Hematopoietic multipotent progenitor cell treated with erythropoietin and hydrocortisone succinate and interleukin-3 and kit ligand, for 8 days (in vitro differentiated cells): ENCODE results near the gene TEAD4.
"Not testable (repeated sequence)": the region's sequence is repeated elsewhere in the genome, so short reads cannot be mapped to it uniquely, and the experiment has no call there.

ENCODE experiments used
- DNase-seq: peaks from one replicate; pipeline ENCODE4 v3.0.0-alpha.2; 2015

The TEAD4 gene

DNA sequence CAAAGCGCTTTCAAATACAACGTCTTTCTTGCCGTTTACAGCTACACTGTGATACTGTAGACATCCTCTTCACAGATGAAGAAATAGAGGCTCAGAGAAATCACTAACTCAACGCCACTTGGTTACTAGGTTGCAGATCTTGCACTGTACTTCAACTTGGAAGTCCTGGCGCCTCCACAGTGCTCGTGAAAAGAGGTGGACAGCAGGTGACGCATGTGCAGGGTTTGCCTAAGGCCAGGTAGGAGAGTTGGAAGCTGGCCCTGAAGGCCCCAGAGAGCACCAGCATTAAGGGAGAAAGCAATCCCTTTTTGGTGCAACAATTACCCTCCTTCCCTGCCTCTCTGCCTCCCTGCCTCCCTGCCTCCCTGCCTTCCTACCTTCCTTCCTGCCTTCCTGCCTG is 95.2 kb downstream of the TEAD4 start:
- DNase-seq: no peak

DNA sequence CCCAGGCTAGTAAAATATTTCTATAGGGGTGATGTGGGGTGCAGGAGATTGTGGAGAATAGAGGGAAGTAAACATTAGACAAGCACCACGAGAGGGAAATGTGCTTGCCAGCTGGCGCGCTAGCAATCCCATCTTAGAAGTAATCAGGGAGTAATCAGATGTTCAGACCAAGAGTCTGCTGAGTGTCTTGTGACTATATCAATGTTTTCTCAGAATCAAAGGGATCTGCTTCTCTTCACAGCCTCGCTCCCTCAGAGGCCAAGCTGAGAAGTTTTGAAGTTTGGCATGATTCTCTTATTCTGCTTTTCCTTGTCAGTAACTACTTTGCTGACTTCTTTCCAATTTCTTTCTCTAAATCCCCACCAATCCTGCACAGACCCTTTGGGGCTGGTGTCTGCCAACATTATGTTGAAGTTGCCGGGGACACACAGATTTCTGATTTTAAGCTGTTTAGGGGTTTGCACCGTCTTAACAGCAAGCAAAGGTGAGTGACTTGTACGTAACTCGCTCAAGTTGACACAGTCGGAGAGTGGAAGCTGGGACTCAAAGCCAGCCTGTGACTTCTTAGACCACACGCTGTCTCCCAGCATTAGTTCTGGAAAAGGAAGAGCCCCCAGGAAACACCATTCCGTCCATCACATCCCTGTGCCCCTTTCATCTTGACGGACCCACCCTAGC is 96.0 kb downstream of the TEAD4 start:
- DNase-seq: no peak

DNA sequence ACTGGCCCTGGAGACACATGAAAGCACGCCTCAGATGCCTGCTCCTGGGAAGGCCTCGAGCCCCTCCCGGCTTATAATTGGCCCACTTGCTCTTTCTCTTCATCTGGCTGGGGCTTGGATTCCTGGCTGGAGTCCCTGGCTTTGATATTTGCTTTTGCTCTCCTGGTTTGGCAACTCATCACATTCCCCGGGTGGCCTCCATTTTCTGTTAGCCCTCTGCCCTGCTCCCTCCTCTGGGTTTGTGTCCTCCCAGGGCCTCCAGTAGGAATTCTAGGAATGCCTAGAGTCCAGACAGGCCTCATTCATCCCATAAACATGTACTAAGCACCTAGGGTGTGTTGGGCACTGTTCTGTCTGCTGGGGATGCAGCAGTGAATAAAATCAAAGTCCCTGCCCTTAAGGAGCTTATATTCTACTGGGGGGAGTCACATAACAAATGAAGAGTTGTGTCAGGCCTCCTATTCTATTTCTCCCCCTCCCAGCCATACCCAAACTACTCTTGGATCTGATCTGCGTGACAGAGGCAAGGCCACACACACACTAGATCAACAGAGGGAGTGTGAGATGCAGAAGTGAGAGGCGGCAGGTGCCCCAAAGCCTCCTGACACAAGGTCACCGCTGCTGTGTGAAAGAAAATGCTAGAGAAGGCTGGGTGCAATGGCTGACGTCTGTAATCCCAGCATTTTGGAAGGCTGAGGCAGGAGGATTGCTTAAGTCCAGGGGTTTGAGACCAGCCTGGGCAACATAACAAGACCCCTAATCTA is 96.7 kb downstream of the TEAD4 start:
- no peak for DNase-seq

DNA sequence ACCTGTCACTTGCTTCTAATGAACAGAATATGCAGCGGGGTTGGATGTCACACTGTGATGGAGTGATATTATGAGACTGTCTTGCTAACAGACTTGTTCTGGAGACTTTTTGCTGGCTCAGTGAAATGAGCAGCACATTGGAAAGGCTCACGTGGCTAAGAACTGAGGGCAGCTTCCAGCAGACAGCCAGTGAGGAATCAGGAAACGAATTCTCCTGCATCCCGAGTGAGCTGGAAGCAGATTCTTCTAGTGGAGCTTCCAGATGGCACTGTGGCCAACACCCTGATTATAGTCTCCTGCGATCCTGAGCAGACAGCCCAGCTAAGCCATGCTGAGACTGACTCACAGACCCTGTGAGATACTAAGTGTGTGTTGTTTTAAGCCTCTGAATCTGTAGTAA is 101.9 kb downstream of the TEAD4 start:
- DNase-seq: no peak

DNA sequence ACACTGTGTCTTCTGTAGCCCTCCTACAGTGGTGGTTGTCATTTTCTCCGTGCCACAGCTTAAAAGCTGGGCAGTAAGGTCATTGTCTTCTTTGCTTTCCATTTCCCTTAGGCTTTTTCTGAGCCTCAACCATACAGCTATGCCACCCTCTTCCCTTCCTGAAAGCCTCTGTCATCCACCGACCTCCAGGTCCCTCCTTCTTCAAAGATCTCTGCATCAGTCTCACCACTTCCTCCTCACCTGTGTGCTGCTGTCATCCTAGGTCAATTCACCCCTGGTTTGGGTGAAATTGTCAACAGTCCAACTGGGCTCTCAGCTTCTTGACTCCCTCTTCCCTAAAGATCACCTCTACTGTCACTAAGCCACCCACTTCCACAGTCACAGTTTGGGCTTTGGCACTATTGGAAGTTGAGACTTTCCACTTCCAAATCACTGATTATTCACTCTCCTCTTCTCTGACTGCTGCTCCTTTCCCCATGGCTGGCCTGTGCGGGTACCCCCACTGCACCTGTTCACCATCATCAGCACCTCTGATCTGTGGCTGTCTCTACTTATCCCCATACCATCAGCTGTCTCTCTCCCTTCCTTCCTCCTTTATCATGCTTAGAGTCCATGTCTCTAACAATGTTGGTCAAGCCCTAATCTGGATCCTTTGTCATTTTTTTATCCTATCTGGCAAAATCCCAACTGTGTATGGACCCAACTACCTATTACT is 102.5 kb downstream of the TEAD4 start:
- no peak for DNase-seq

DNA sequence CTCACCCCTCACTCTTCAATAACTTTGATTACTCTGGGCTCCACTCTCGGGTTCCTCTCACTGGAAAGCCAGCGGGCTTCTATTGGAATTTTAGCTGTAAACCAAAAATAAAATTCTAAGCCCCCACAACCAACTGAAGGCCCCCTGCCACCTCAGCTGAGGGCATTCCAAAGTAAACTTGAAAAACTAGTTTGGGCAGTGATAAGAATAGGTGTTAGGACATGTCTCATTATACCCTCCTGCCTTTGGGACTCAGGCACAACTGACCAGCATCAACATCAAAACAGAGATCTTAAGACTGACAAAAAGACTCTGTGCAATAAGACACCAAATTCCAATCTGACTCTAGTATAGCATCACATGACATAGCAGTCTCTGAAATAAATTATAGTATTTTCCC is 106.1 kb downstream of the TEAD4 start:
- DNase-seq: no peak

DNA sequence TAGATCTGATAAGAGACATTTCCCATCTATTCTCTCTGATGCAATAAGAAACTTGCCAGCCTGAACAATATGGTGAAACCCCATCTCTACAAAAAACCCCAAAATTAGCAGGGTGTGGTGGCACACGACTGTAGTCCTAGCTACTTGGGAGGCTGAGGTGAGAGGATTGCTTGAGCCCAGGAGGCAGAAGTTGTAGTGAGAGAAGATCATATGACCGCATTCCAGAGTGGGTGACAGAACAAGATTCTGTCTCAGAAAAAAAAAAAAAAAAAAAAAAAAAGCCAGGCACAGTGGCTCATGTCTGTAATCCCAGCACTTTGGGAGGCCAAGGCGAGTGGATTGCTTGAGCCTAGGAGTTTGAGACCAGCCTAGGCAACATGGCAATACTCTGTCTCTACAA is 106.6 kb downstream of the TEAD4 start:
- not testable (repeated sequence) for DNase-seq

DNA sequence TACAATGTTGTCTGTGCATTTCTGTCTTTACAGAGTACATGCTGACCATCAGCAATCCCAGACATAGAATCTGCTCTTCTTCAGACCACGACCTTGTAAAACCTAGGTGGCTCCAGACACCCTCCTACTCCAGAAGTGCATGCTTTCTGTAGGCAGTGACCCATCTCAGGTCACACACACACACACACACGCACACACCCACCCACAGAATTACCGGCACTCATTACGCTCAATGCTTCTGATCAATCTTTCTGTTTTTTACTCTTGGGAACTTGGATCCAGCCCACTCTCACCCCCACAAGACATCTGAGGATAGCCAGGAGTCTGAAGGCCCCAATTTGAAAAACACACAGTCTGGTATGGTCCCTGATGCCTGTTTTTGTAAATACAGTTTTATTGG is 110.5 kb downstream of the TEAD4 start:
- DNase-seq: no peak

DNA sequence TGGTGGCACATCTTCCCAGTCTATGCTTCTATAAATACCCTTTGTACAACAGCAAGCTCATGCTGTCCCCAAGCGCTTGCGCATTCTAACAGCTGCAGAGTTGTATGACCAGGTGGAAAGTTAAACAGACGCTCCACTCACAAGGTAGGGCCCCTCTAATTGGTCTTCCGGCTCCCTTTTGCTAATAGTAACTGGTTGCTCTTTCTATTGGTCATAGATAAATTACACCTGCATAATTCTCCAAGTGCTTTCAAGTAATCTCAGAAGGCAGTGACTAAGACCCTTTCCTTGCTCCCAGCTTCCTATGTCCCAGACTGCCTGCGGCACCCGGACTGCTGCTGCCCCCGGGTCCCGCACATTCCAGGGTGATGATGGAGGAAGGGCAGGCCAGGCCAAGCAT is 111.9 kb downstream of the TEAD4 start:
- DNase-seq: no peak

DNA sequence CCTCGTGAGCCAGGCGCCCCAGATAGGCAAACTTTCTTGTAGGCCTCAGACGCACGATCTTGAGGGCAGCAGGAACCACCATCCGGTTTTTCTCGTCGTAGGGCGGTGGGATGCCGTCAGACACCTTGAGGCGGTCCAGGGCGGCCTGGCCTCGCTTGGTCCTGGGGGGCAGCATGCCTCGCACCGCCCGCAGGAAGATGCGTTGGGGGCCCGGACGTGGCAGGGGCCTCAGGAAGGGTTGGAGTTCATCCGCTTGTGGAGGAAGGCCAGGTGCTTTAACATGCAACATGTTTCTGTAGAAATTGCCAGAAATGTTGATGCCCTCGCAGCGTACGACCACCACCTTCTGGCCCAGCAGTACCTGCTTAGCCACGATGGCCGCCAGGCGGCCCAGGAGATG is 112.5 kb downstream of the TEAD4 start:
- DNase-seq: no peak

DNA sequence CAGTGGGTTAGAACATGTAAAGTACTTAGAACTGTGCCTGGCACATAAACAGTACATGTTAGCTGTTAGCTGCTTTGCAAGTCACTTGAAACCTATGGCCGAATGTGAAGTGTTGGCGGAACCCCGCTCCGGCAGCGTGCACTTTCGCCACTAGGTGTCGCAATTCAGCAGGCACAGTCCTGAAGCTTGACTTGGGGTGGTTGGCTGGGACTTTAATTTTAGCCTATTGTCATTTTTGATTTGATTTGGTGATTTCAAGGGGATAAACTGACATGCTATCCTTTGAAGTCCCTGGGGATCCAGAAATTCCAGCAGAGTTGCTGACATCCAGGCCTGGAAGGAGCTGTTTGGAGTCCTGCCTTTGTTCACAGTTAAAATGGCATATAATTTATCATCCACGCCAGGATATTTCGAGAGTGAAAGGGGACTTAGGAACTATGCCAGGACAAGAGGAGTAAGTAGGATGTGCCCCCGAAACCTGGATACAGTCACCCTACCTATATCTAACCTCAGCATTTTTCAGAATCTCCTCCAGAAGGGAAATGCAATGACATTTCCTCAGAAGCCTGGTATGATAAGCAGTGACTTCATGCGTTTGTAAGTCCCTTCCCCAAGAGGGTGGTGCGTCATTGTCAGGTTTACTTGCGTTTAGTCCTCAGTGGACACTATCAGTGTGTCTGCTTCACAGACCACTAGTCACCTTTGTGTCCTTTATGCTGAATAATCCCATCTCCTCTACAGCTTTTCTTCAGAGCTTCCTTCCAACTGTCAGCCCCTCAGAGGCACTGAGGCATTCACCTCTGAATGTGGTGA is 114.4 kb downstream of the TEAD4 start:
- DNase-seq: peak; percentile 80

DNA sequence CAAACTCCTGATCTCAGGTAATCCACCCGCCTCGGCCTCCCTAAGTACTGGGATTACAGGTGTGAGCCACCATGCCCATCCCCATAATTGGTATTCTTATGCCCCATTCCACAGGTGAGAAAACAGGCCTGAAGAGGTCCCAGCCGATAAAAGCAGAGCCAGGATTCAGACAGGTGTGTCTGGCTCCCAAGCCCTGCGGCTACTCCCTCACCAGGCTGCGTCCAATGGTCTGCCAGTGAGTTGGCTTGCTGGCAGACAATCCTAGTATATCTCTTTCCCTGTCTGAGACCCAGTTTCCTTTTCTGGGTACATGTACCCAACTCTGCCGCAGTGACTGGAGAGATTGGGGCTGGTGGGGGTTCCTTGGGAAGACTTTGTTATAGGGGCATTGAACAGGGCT is 116.1 kb downstream of the TEAD4 start:
- no peak for DNase-seq

DNA sequence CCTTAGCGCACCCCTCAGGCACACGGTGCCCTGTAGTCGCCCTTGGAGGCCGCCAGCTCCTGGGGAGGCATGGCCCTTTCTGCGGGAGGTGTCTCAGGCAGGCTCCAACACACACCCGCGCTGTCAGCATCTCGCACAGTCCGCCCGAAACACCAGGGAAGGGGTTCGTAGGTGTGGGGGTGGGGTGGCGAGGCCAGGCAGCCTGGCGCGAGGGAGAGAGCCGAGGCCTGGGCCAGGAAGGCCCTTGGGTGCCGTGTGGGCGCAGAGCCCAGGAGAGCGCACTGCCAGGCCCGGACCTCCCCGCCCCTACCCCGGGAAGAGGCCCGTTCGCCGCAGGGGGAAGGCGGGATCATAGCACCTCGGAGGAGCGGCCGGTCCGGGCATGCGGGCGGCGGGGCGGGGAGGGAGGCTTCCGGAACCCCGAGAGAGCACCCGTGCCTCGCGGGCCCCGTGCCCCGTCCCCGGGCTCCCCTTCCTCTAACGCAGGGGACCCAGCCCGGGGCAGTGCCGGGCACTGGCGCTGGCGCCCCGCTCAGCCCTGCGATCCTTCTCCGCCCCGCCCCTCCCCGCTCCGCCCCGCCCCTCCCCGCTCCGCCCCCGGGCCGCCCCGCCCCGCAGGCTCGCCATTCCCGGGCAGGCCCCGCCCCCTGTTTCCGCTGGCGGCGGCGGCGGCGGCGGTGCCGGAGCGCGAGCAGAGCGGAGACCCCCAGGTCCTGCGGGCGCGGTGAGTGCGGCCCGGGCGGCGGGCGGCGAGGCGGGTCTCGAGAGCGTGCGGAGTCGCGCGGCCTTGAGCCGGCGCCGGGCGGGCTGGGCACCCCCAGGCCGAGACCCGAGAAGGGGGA is 117.8 kb downstream of the TEAD4 start, which contains the start of gene TSPAN9:
Gene TSPAN9, plus strand, starts transcription at position 650 of the 842 bp plus-strand sequence. CDS start 123,815 bp downstream, outside the sequence.
- DNase-seq: peak; percentile 22

DNA sequence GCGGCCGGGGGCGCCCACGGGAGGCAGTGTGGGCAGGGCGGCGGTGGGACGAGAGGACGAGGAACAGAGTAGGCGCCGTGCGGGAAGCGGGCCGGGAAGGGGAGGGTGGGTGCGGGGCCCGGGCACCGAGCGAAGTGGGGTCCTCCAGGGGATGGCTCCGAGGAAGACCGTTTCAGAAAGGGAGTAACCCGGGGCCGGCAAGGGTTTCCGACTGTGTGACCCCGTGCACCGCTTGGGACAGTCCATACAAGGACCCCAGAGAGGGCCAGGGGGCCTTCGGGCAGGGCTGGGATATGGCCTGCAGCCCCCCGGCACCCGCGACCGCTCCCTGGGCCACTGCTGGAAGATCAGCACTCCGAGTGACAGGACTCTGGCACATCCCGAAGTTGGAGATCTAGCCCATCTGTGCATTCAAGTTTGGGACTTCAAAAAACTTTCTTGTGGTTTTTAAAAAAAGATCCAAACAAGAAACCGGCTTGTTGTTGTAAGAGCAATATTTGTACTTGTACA is 118.4 kb downstream of the TEAD4 start:
- no peak for DNase-seq

DNA sequence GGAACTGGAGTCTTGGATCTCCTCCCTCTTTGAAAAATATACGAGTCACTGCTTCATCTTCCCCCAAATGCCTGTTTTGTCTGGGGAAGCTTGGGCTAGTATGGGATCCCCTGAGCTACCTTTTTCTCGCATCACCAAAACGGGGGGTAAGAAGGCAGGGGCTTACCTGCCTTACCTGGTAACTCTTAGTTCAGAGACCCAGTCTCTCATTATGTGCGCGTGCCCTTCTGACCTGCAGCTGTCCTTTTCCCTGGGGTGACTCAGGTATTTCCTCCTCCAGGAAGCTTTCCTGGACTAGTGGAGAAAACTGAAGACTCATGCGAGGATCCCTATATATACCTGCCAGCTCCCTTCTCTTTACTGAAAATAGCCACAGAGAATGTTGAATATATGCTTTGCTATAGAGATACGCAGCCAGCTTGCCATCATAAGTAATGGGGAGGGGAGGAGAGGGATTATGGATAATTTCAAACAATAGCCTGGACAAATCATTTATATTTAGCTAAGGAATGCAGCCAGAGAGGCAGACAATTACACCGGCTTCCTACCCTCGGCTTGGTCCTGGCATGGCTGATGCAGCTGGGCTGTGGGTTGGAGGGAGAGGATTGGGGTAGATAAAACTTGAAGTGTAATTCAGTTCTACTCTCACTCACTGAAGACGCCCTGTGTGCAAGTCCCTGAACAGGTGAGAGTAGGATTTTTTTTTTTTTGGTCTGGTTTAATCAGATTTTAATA is 119.1 kb downstream of the TEAD4 start:
- DNase-seq: no peak

DNA sequence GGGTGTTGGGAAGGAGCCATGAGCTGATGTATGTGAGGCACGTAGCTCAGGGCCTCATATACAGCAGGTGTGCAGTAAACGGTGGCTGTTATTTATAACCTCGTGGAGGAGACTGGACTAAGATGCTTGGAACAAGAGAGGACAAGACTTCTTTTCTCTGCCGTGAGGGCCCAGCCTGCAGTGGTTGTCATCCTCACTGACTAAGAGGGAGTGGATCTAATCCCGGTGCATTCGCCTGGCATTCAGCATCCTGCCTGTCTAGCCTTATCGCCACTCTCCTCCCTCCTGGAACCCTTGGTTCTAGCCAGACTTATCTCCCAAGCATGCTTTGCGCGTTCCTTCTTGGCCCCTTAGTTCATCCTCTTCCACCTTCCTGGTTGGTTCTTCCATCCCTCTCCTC is 121.9 kb downstream of the TEAD4 start:
- no peak for DNase-seq

DNA sequence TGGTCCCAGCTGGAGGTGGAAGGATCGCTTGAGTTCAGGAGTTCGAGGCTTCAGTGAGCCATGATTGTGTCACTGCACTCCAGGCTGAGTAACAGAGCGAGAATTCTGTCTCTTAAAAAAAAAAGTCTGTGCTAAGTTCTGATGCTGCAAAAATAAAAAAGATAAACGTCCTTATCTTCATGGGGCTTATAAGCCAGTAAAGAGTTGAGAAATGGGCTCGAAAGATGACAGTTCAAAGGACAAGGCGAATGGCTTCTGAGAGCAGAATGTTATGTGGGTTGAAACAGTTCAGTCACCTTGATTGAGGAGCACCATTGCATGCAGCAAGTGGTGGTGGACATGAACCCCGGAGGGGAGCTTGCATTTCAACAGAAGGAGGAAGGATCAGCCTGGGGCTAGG is 122.7 kb downstream of the TEAD4 start:
- no peak for DNase-seq

DNA sequence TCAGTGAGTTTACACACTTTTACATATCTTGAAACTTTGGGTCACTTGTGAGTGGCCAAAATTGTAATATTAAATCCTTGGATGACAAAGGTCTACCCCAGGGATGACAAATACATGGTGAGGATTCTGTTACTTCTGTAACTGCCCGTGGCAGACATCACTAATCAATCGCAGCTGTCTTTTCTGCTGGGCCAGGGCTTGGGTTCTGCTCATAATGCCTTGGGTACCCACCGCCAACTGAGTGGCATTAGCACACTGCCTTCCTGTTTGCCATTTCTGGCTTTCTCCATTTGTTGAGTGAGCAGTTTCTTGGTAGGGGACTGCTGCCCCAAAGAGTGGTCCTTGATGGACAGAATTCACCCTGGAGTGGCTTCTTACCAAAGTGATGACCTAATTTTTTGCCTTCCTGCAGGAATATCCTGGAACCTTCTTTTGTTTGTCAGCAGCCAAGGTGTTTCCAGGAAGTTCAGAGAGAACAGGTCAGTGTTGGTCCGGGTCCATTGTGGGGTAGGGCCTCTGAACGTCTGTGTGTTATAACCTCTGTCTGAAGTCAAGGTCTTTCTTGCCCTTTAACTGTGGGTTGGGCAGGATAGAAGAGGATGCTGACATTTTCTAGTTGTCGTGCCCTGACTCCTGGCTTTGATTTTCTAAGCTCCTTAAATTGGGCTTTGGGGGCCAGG is 124.2 kb downstream of the TEAD4 start:
- DNase-seq: no peak

DNA sequence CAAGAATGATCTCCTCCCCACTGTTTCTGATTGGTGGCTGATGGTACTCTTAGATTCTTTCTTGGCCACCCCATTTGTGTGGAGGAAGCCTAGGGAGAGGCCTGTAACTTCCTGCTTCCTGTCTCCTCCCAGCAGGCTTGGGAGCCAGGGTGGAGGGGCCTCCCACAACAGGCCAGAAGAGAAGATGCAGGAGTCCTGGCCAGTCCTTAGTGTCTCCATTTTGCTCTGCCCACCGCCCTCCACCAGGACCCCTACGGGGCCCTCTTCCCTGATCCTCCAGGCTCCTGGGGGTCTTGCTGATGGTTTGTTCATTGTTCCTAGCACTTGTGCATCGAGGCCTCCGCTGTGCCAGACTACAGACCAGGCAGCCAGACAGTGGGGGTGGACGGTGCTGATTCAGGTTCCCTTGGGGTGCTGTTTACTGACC is 124.7 kb downstream of the TEAD4 start:
- no peak for DNase-seq

DNA sequence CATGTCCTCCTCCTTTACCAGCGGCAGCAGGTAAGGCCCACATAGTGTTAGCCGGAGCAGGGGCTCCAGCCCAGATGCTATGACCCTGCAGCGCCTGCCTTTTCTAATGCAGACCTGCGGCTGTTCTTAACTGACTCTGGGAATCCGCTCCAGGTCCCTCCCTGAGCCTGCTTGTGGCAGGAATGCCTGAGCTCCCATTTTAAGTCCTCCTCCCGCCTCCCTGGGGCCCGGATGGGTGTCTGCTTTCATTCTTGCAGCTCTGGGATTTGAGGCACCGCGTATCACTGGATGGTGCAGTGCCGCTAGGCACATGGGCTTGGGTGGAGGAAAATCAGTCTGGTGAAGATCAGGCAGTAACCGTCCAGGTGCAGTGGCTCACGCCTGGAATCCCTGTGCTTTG is 125.5 kb downstream of the TEAD4 start:
- no peak for DNase-seq
